H1 (cell line): ENCODE results near the gene MYLK. TPM values are rescaled to one million over a fixed set of nuclear protein-coding genes. Genes with fewer than 3 reads are reported as not detected.

Source experiments
- CTCF ChIA-PET: fragments of 300-600 bp; sonication (Branson Sonifier 250); formaldehyde crosslinking; loops from one replicate; lab custom pipeline; 2021; ENCODE audit not compliant: partially characterized antibody; lab: Charles Lee
- POLR2A ChIA-PET: fragments of 300-600 bp; sonication (Branson Sonifier 250); formaldehyde crosslinking; loops from one replicate; lab custom pipeline; 2021; ENCODE audit warnings: inconsistent platforms; ENCODE audit not compliant: partially characterized antibody; lab: Charles Lee
- DNase-seq, 2 experiments: peaks; one replicate each; pipeline versions ENCODE4 v3.0.0 to v3.0.0-alpha.2; 2010 to 2022; ENCODE audit warnings: low spot score in 2 of 2, low read depth in 1 of 2, mixed read lengths in 1 of 2
- FAIRE-seq: peaks from 2 replicates; lab custom pipeline; 2011; peaks lifted over from hg19 to GRCh38; lab: Jason Lieb, UNC
- H2AFZ ChIP-seq: 2 replicates; pipeline ENCODE4 v1.8.1; 2012; ENCODE audit warnings: low read length, inconsistent platforms
- H2AK5ac ChIP-seq: 2 replicates; pipeline ENCODE4 v1.6.1; 2013; ENCODE audit warnings: low read depth, low read length
- H2BK120ac ChIP-seq: replicated peaks from 2 replicates; pipeline ENCODE3; 2013; ENCODE audit warnings: low read depth, low read length, inconsistent platforms
- H2BK12ac ChIP-seq: 2 replicates; pipeline ENCODE4 v1.6.1; 2013; ENCODE audit warnings: low read depth, low read length
- H2BK15ac ChIP-seq: 2 replicates; pipeline ENCODE4 v1.6.1; 2013; ENCODE audit warnings: low read length
- H2BK20ac ChIP-seq: 2 replicates; pipeline ENCODE4 v1.6.1; 2013; ENCODE audit warnings: low read length
- H2BK5ac ChIP-seq: 2 replicates; pipeline ENCODE4 v1.6.1; 2013; ENCODE audit warnings: low read depth, low read length
- H3K14ac ChIP-seq: 2 replicates; pipeline ENCODE4 v1.6.1; 2013; ENCODE audit warnings: inconsistent platforms; ENCODE audit not compliant: insufficient read length
- H3K18ac ChIP-seq: 2 replicates; pipeline ENCODE4 v1.6.1; 2013; ENCODE audit warnings: low read length; ENCODE audit errors: extremely low read depth
- H3K23ac ChIP-seq: 2 replicates; pipeline ENCODE4 v1.6.1; 2013; ENCODE audit warnings: inconsistent platforms; ENCODE audit not compliant: insufficient read length
- H3K23me2 ChIP-seq: 2 replicates; pipeline ENCODE4 v1.6.1; 2013; ENCODE audit warnings: low read depth, low read length
- H3K27ac ChIP-seq: 2 replicates; pipeline ENCODE4 v1.6.1; 2011; ENCODE audit warnings: low read depth, low read length, inconsistent platforms
- H3K27me3 ChIP-seq, 4 experiments: replicated peaks in 1 of 4; 1 replicate in 1 of 4; 2 replicates in 3 of 4; pipeline versions ENCODE4 v1.6.1 to v1.8.1; 2011 to 2013; ENCODE audit warnings: low read length in 3 of 4, mild to moderate bottlenecking in 3 of 4, inconsistent platforms in 2 of 4, mixed read lengths in 2 of 4, moderate library complexity in 1 of 4; ENCODE audit not compliant: control insufficient read depth in 3 of 4, insufficient read depth in 3 of 4; ENCODE audit errors: extremely low read depth in 1 of 4
- H3K36me3 ChIP-seq, 4 experiments: 2 replicates each; pipeline versions ENCODE4 v1.6.1 to v1.8.1; 2011 to 2013; ENCODE audit warnings: mild to moderate bottlenecking in 4 of 4, low read length in 3 of 4, moderate library complexity in 2 of 4, control low read depth in 1 of 4, inconsistent platforms in 1 of 4; ENCODE audit not compliant: insufficient read depth in 4 of 4, control insufficient read depth in 2 of 4
- H3K4ac ChIP-seq: replicated peaks from 2 replicates; pipeline ENCODE3; 2013; ENCODE audit warnings: low read length, low read depth, mixed read lengths, inconsistent platforms; ENCODE audit not compliant: insufficient read length
- H3K4me1 ChIP-seq, 4 experiments: replicated peaks in 1 of 4; 1 replicate in 1 of 4; 2 replicates in 3 of 4; pipeline versions ENCODE4 v1.6.1 to v1.8.1; 2011 to 2013; ENCODE audit warnings: low read length in 3 of 4, inconsistent platforms in 2 of 4, mixed read lengths in 1 of 4; ENCODE audit not compliant: insufficient read depth in 4 of 4, control insufficient read depth in 3 of 4
- H3K4me2 ChIP-seq, 2 experiments: 2 replicates each; pipeline versions ENCODE4 v1.6.1 to v1.8.1; 2011 to 2013; ENCODE audit warnings: low read depth in 2 of 2, low read length in 2 of 2, control low read depth in 1 of 2, inconsistent platforms in 1 of 2, mild to moderate bottlenecking in 1 of 2; ENCODE audit not compliant: insufficient read depth in 1 of 2
- H3K4me3 ChIP-seq, 4 experiments: fragments of 200-600, 300-600 bp in 1 of 4; sonication (generic), shearing (Covaris generic), sonication (Bioruptor Twin) in 1 of 4; 2 replicates each; pipeline versions ENCODE4 v1.5.1 to v1.8.1; 2011 to 2016; ENCODE audit warnings: low read length in 4 of 4, low read depth in 3 of 4, control low read depth in 2 of 4, inconsistent platforms in 2 of 4, mild to moderate bottlenecking in 2 of 4, mixed read lengths in 1 of 4, moderate library complexity in 1 of 4; ENCODE audit not compliant: insufficient read depth in 2 of 4; ENCODE audit errors: extremely low read depth in 1 of 4
- H3K56ac ChIP-seq: replicated peaks from 2 replicates; pipeline ENCODE3; 2013; ENCODE audit warnings: low read depth, mild to moderate bottlenecking, mixed read lengths, low read length, inconsistent platforms; ENCODE audit not compliant: insufficient read length
- H3K79me1 ChIP-seq: 2 replicates; pipeline ENCODE4 v1.6.1; 2013; ENCODE audit warnings: low read depth, low read length, control low read depth
- H3K79me2 ChIP-seq, 2 experiments: 2 replicates each; pipeline versions ENCODE4 v1.6.1 to v1.8.1; 2012 to 2013; ENCODE audit warnings: low read length in 2 of 2, mild to moderate bottlenecking in 2 of 2, inconsistent platforms in 1 of 2; ENCODE audit not compliant: insufficient read depth in 2 of 2, control insufficient read depth in 1 of 2
- H3K9ac ChIP-seq, 4 experiments: replicated peaks in 1 of 4; 1 replicate in 1 of 4; 2 replicates in 3 of 4; pipeline versions ENCODE4 v1.6.1 to v1.8.1; 2011 to 2013; ENCODE audit warnings: low read depth in 3 of 4, low read length in 3 of 4, control low read depth in 2 of 4, mild to moderate bottlenecking in 2 of 4, moderate library complexity in 2 of 4, inconsistent platforms in 1 of 4; ENCODE audit errors: extremely low read depth in 1 of 4
- H3K9me3 ChIP-seq, 2 experiments: 2 replicates each; pipeline versions ENCODE4 v1.6.1 to v1.8.1; 2012 to 2013; ENCODE audit warnings: mild to moderate bottlenecking in 2 of 2, moderate library complexity in 2 of 2, control low read depth in 1 of 2, inconsistent platforms in 1 of 2, low read depth in 1 of 2, low read length in 1 of 2, mixed read lengths in 1 of 2; ENCODE audit not compliant: insufficient read depth in 2 of 2
- H4K20me1 ChIP-seq, 2 experiments: replicated peaks in 1 of 2; 2 replicates each; pipeline versions ENCODE3 to v1.8.1; 2011 to 2013; ENCODE audit warnings: inconsistent platforms in 2 of 2, low read length in 2 of 2, mild to moderate bottlenecking in 1 of 2; ENCODE audit not compliant: insufficient read depth in 2 of 2, control insufficient read depth in 1 of 2
- H4K5ac ChIP-seq: 2 replicates; pipeline ENCODE4 v1.6.1; 2013; ENCODE audit warnings: low read length, low read depth, mixed read lengths, inconsistent platforms; ENCODE audit not compliant: insufficient read length
- H4K8ac ChIP-seq: 2 replicates; pipeline ENCODE4 v1.8.0; 2013; ENCODE audit warnings: mild to moderate bottlenecking, moderate library complexity, low read length, inconsistent platforms; ENCODE audit not compliant: insufficient read depth; ENCODE audit errors: extremely low read depth
- H4K91ac ChIP-seq: replicated peaks from 2 replicates; pipeline ENCODE3; 2013; ENCODE audit warnings: low read length, mixed read lengths, inconsistent platforms; ENCODE audit not compliant: insufficient read length
- KDM5A ChIP-seq: fragments of 200-600 bp; IDR thresholded peaks from 2 replicates; pipeline ENCODE4 v1.7.1; 2012; ENCODE audit warnings: mild to moderate bottlenecking, low read length, inconsistent platforms, mixed read lengths
- PHF8 ChIP-seq: fragments of 200-600 bp; sonication (generic); conservative IDR thresholded peaks from 2 replicates; pipeline ENCODE4 v1.7.1; 2012; ENCODE audit warnings: low read depth, mild to moderate bottlenecking, inconsistent platforms, low read length, moderate library complexity
- POU5F1 ChIP-seq: IDR thresholded peaks from 2 replicates; pipeline ENCODE4 v1.6.1; 2011; ENCODE audit warnings: low read depth, mild to moderate bottlenecking, low read length, moderate library complexity
- RAD21 ChIP-seq, 2 experiments: IDR thresholded peaks in 1 of 2; conservative IDR thresholded peaks in 1 of 2; 2 replicates each; pipeline ENCODE4 v1.6.1; 2011; ENCODE audit warnings: low read depth in 2 of 2, low read length in 2 of 2, improper control_type of control experiment in 1 of 2, inconsistent platforms in 1 of 2, mild to moderate bottlenecking in 1 of 2, moderate library complexity in 1 of 2
- SIN3A ChIP-seq, 2 experiments: IDR thresholded peaks in 1 of 2; conservative IDR thresholded peaks in 1 of 2; 2 replicates each; pipeline ENCODE4 v1.6.1; 2011 to 2012; ENCODE audit warnings: low read length in 2 of 2, improper control_type of control experiment in 1 of 2, low read depth in 1 of 2, mild to moderate bottlenecking in 1 of 2
- TAF1 ChIP-seq: IDR thresholded peaks from 2 replicates; pipeline ENCODE4 v1.6.1; 2011; ENCODE audit warnings: mild to moderate bottlenecking, low read depth, low read length
- TBP ChIP-seq: IDR thresholded peaks from 2 replicates; pipeline ENCODE4 v1.6.1; 2011; ENCODE audit warnings: low read depth, low read length, improper control_type of control experiment
- TEAD4 ChIP-seq: IDR thresholded peaks from 2 replicates; pipeline ENCODE4 v1.6.1; 2012; ENCODE audit warnings: low read depth, low read length, inconsistent platforms, mixed read lengths
- WGBS, 2 experiments: shearing (Covaris generic) in 1 of 2; methylation state at CpG; one replicate each; pipeline versions ENCODE4 v1.1.6 to v1.1.7; 2013 to 2015; ENCODE audit warnings: low lambda C conversion rate in 2 of 2, mixed read lengths in 2 of 2, inconsistent platforms in 1 of 2, low coverage in 1 of 2, missing lambda C conversion rate in 1 of 2; ENCODE audit not compliant: insufficient replicate concordance in 2 of 2, insufficient coverage in 1 of 2, insufficient read length in 1 of 2; ENCODE audit errors: extremely low coverage in 1 of 2, missing lambda C conversion rate in 1 of 2; 5-methylcytosine and 5-hydroxymethylcytosine counted together
- polyA plus RNA-seq, 7 experiments: library from polyadenylated mRNA; depleted of rRNA in 3 of 7; stranded (reverse) in 5 of 7; unstranded in 2 of 7; fragments of >200 nt in 5 of 7; fragments of 200-250 nt in 2 of 7; gene quantifications; 1 replicate in 5 of 7; 2 replicates in 1 of 7; 4 replicates in 1 of 7; pipeline versions ENCODE4 v1.2.1 to v1.2.3, GENCODE V29; 2011 to 2013; ENCODE audit warnings: missing spikeins in 2 of 7, mixed read lengths in 2 of 7
- total RNA-seq: library from RNA; stranded (reverse); fragmentation: NEBNext Ultra II Directional; extraction: Animal tissue kit (Norgen Biotek cat#: 25700); gene quantifications from 2 replicates; pipeline ENCODE4 v1.2.1, GENCODE V29; 2021
- TF ChIP-seq, protein P1 (sequence below), 3 experiments: IDR thresholded peaks; 1 replicate in 2 of 3; 2 replicates in 1 of 3; pipeline versions ENCODE4 v1.5.1 to v1.6.1; 2011; ENCODE audit warnings: low read length in 3 of 3, mild to moderate bottlenecking in 3 of 3, inconsistent platforms in 2 of 3, low read depth in 1 of 3, moderate library complexity in 1 of 3; ENCODE audit not compliant: insufficient read depth in 1 of 3; ENCODE audit errors: control extremely low read depth in 1 of 3

MYLK gene
- total and polyA plus RNA-seq, 2 of the 8 experiments (the other 6 are each of a cell fraction or from before 2014, with no cell fraction given), result 11.6 to 21.3 TPM

DNA sequence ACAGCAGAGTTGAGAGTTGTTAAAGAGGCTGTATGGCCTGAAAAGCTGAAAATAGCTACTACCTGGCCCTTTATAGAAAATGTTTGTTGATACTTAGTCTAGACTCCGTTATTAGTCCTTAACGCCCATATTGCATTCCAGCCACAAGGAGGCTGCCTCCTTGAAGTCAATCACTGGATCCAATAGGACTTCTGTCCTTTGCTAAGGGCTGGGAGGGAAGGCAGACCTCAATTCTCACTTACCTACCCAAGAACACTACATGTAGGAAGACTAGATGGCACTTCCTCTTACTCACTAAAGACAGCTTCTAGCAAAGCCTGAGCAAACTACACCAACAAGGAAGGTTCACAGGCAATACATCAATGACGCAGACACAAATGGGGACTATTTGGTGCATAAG lies 159.8 kb downstream of the MYLK start:
- H3K9ac ChIP-seq, result no peak overlapping the region
- H3K4me3 ChIP-seq, result no peak overlapping the region
- no peaks in the 10 kb centered on the region for H4K20me1 ChIP-seq
- H2AK5ac ChIP-seq, result 0 out of 2 replicates have a peak overlapping the region, but pooled peaks have one; percentile 65
- no peak overlapping the region for H2BK120ac ChIP-seq
- H4K91ac ChIP-seq, result no peak overlapping the region
- H3K14ac ChIP-seq, result no peak overlapping the region
- H4K8ac ChIP-seq, result no peak overlapping the region
- FAIRE-seq, result no peak
- H3K4me1 ChIP-seq, result no peaks in the 10 kb centered on the region
- peak overlapping the region; percentile 55; the same call in 1 of the 2 replicates for H2BK12ac ChIP-seq
- no peak overlapping the region for H2BK5ac ChIP-seq
- TF ChIP-seq PHF8 (no peak), RAD21 (IDR thresholded peaks at IDR 0.05 in 1 of 2, conservative IDR thresholded peaks at IDR 0.05 in 1 of 2; ENCODE audit: low read depth in 2 of 2, low read length in 2 of 2) (peak; percentile 15 to 18; a peak in 1 of 4 replicates), TEAD4 (peak; percentile 96), SIN3A (conservative IDR thresholded peaks at IDR 0.05 in 1 of 2, IDR thresholded peaks at IDR 0.05 in 1 of 2; ENCODE audit: low read depth in 1 of 2, low read length in 2 of 2) (no peak), POU5F1 (no peak), TBP (no peak), TAF1 (no peak), KDM5A (no peak)
- TF ChIP-seq, protein P1, sequence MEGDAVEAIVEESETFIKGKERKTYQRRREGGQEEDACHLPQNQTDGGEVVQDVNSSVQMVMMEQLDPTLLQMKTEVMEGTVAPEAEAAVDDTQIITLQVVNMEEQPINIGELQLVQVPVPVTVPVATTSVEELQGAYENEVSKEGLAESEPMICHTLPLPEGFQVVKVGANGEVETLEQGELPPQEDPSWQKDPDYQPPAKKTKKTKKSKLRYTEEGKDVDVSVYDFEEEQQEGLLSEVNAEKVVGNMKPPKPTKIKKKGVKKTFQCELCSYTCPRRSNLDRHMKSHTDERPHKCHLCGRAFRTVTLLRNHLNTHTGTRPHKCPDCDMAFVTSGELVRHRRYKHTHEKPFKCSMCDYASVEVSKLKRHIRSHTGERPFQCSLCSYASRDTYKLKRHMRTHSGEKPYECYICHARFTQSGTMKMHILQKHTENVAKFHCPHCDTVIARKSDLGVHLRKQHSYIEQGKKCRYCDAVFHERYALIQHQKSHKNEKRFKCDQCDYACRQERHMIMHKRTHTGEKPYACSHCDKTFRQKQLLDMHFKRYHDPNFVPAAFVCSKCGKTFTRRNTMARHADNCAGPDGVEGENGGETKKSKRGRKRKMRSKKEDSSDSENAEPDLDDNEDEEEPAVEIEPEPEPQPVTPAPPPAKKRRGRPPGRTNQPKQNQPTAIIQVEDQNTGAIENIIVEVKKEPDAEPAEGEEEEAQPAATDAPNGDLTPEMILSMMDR (IDR thresholded peaks at IDR 0.05; ENCODE audit: control extremely low read depth in 1 of 3, insufficient read depth in 1 of 3, low read depth in 1 of 3, low read length in 3 of 3), result peak in 2 of 3 experiments; percentile 47 to 52; a peak in 3 of 4 replicates
- TF ChIP-seq, all 59 proteins: peak for 3
- Histone ChIP-seq H3K23ac (no peak overlapping the region), H3K36me3 (no peaks in the 10 kb centered on the region), H3K4ac (no peak overlapping the region), H2BK15ac (no peak overlapping the region), H3K27ac (no peak overlapping the region), H4K5ac (no peak overlapping the region), H3K56ac (no peak overlapping the region), H3K9me3 (no peaks in the 10 kb centered on the region), H2AFZ (no peak overlapping the region), H2BK20ac (no peak overlapping the region), H3K23me2 (no peaks in the 10 kb centered on the region), H3K27me3 (no peaks in the 10 kb centered on the region), H3K79me1 (no peaks in the 10 kb centered on the region), H3K4me2 (no peak overlapping the region), H3K79me2 (no peaks in the 10 kb centered on the region), H3K18ac (no peak overlapping the region)
- DNase-seq, result no peak
- CTCF ChIA-PET, result interaction anchor here (0.8 to 6.0 kb wide), 55 partner anchors 9 to 835 kb away, joined by 3 to 130 read pairs (median 5); no protein-coding TSS in a partner anchor
- WGBS, 2 experiments, result 42% methylated on average over 3 of the region's 3 CpGs; no CpG with 5 or more reads in 1 of the 2 experiments
- POLR2A ChIA-PET, result interaction anchor here (0.8 to 1.3 kb wide), 3 partner anchors 14 to 74 kb away, joined by 3 to 4 read pairs (median 3); no protein-coding TSS in a partner anchor
